G401.6 (cell line): Measurements from ENCODE around the gene EXOC3L4.
"Not testable (repeated sequence)": the region's sequence is repeated elsewhere in the genome, so short reads cannot be mapped to it uniquely, and the experiment has no call there.

ENCODE experiments used
- FAIRE-seq: peaks from 2 replicates; lab custom pipeline; 2012; peaks lifted over from hg19 to GRCh38; lab: Jason Lieb, UNC

EXOC3L4 gene

GRCh38 chr14:103105580-103106150 is 11.1 kb downstream of the EXOC3L4 start:
- FAIRE-seq, result no peak

DNA sequence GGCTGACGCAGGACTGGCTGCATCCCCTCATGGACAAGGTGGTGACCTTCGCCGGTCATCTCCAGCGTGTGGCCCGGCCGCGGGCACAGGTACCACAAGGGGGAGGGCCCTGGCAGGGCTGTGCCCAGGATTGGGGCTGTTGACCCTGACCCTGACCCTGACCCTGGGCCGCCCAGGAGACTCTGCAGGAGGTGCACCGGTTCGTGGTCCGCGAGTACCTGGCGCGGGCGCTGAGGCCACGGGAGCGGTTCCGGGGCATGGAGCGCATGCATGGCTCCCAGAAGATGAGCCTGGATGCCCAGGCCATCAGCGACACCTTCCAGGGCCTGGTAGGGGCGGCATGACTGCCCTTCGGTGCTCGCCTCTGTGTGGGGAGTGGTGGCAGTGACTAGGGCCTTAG is 12.9 kb downstream of the EXOC3L4 start:
- FAIRE-seq, result no peak

DNA sequence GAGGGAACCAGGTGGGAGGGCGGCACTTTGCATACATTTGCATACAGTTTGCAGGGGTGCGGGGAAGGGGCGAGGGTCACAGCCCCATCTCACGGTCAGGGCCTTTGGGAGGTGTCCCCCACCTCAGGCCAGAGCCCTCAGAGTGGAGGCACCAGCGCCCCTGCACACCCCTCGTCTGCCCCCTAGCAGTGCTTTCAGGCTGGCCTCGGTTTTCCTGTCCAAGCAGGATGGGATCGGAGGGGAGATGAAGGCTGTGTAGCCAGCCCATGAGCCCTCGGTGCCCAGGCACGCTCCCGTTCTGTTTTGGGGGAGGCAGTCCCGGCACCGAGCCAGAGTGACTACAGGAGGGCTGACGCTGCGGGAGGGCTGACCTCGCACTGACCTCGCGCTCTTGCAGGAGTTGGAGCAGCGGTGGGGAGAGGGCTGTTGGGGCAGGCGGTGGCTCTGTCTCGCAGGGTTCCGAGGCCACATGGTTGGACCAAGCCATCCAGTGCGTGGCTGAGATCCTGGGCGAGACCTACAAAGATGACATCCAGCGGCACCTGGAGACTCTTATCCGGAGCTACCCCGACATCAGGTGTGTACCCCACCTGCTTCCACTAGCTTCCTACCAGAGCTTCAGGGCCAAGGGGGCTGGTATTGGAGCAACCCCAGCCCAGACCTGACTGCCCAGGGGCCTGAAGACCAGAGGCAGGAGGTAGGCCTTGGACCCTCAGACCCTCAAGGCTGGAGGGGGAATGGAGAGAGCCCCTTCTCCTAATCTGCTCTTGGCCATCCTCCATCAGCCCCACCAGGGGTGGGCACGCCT is 13.6 kb downstream of the EXOC3L4 start:
- no peak for FAIRE-seq

- no peak for FAIRE-seq
These were observed 14.3 kb downstream of the EXOC3L4 start for GRCh38 chr14:103108749-103109207.

- FAIRE-seq, result no peak
These were observed 15.3 kb downstream of the EXOC3L4 start for GRCh38 chr14:103109535-103110441.

- no peak for FAIRE-seq
These were observed 16.2 kb downstream of the EXOC3L4 start for GRCh38 chr14:103110681-103111231.

DNA sequence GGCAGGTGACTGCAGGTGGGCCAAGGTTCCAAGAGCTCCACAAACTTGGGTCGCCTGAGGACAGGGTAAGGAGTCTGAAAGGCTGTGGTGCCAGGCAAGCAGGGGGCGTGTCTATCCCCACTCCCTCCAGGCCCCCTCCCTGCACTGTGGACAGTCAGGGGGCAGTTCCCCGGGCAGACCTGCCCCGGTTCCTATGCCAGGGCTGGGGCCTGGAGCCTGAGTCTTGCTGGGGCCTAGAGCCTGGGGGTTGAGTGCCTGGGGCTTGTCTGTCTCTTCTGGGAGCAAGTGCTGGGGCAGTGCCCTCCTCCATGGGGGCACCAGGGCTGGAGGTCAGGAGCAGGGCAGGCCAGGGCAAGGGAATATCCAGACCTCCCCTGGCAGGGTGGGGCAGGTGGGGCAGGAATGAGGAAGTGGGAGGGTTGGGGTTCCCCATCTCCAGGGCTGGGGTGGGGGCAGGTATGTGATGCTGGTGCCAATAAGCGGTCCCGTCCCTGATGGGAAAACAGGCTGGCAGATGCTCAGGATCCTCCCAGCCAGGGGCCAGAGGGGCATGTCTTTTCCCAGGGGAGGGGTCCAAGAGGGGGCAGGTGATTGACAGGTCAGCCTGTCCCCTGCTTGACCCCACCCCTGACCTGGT is 16.8 kb downstream of the EXOC3L4 start:
- FAIRE-seq, result no peak

DNA sequence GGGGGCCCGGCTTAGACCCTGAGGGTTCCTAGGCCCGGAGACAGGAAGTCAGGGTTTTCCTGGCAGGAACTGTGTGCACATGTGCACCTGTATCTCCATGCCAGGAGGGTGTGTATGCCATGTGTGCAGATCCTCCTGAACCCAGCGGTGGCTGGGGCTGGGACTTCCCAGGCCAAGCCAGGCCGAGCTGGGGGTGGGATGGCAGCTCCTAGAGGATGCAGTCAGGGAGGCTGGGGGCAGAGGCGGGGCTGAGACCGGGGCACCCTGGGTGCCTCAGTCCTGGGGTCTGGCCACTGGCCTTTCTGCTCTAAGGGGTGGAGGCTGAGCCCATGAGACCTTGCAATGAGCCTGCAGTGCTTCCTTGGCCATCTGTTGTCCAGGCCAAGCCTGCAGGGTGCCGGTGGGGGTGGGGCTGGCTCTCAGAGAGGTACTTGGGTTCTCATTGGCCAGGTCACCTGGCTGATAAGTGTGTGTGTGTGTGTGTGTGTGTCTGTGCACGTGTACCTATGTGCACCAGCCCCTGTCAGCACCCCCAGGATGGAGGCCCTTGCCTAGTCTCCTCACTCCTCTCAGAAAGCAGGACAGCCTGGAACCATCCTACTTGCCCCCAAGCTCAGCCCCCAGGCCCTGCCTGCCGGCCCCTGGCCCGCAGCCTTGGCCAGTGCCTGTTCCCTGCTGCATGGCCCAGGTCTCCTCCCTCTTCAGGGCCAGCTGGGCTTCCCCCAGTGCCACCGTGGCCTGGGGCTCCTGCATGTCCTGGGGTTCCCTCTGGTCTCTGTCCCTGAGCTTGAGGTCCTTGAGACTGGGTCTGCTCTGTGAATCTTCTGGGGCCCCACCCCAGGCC is 18.1 kb downstream of the EXOC3L4 start:
- no peak for FAIRE-seq

DNA sequence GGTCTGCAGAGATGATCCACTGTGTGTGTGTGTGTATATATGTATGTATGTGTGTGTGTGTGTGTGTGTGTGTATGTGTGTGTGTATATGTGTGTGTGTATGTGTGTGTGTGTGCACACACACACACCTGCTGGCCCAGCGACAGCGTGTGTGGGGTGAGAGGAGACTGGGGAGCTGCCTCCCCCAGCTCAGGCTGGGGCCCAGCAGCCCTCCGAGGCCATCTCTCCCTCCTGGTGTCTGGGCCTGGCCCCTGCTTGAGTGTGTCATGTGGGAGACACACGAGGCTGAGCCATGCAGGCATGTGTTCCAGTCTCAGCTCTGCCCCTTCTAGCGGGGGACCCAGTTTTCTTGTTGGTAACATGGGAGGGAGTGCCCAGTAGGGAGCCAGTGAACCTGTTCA is 18.8 kb downstream of the EXOC3L4 start:
- no peak for FAIRE-seq

- no peak for FAIRE-seq
These were observed 19.2 kb downstream of the EXOC3L4 start for GRCh38 chr14:103113774-103114173.

DNA sequence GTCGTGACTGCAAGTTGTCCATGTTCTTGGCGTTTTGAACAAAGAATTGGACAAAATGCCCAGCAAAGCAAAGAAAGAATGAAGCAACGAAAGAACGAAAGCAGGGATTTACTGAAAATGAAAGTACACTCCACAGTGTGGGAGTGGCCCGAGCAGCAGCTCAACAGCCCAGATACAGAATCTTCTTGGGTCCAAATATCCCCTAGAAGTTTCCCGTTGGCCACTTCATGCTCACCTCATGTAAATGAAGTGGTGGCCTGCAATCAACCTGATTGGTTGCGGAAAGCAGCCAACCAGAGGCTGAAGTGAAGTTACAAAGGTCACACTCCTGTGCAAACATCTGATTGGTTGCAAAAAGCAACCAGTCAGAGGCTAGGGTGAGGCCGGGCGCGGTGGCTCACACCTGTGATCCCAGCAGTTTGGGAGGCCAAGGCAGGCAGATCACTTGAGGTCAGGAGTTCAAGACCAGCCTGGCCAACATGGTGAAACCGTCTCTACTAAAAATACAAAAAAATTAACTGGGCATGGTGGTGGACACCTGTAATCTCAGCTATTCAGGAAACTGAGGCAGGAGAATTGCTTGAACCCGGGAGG is 20.7 kb downstream of the EXOC3L4 start:
- not testable (repeated sequence) for FAIRE-seq

DNA sequence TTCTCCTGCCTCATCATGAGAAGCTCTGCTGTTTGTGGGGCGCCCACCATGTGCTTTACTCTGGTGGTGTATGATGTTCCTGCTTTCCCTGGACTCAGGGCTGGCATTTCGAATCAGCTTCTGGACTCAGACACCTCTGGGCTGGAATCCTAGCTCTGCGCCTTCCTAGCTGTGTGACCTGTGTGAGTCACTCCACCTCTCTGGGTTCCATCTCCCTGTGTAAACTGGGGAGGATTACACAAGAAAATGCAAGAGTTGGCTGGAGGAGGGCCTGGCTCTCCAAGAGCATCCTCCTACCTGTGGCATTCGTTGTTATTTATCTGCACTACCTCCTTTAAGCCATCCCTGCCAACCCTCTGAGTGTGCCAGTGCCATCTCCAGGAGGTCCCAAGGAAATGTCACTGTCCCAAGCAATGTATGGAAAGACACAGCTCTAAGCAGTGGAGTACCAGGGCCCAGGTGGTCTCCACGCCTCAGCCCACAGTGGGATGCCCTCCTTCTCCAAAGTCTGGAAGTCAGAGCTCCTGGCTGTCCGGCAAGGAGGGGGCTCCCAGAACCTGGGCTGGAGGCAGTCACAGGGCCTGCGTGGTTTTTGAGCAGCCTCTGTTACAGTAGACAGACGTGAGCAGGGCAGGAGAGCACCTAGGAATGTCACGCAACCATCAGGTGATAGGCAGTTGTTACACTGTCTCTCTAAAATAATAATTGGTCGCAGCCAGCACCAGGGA is 21.5 kb downstream of the EXOC3L4 start:
- no peak for FAIRE-seq

- FAIRE-seq, result no peak
These were observed 22.1 kb downstream of the EXOC3L4 start for GRCh38 chr14:103116636-103117035.

- FAIRE-seq, result not testable (repeated sequence)
These were observed 23.0 kb downstream of the EXOC3L4 start for GRCh38 chr14:103117499-103117898.

DNA sequence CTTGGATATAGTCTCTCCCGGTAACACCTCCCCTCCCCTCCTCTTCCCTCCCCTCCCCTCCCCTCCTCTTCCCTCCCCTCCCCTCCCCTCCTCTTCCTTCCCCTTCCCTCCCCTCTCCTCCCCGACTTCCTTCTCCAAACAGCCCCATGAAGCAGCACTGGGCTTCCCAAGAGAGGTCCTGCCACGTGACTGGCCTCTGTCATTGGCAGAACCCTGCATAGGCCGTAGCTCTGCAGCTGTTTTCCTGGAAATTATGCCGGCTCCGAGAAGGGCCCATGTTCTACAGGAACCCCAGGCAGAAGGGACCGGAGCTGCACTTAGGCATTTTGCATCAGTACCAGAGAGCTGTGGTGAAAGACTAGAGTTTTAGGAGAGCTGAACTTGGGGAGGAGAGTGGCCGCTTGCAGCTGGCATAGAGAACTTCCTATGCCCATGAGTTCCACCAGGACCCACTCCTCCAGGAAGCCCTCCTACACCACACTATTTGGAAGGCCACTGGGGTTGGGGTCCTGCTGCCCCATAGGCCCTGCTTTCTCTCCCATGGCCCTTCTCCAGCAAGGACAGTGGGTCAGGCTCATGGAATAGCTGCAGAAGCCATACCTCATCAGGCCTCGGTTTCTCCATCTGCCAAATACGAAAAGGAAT is 23.6 kb downstream of the EXOC3L4 start:
- FAIRE-seq, result no peak

DNA sequence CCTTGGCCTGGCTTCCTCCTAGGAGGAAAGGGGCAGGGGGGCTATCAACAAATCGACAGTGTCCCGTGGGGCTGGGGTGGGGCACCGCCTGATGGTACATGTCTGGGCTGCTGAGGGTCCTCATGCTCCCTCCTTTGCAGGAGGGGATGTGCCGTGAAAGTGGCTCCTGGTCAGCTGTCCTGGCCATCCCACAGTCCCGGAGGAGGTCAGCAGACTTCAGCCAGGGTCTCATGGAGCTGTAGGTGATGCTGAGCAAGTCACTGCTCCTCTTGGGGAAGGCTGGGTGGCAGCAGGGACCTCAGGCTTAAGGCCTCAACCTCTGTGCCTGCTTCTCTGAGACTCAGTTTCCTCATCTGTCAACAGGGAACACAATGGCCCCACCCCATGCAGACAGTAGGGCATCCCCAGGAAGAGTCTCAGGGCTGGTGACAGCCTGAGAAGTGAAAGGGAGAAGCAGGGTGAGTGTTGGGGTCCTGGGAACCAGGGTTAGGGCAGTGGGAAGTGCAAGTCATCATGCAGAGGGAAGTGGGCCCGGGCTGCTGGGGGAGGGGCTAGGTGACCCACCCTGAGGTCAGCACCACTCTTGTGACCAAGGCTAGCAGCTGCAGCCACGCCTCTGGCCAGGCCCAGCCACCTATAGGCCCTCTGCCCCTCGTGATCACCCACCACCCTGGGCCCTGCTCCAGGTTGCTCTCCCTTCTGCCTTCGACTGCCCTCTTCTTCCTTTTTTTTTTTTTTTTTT is 24.3 kb downstream of the EXOC3L4 start:
- FAIRE-seq, result no peak

- not testable (repeated sequence) for FAIRE-seq
These were observed 25.0 kb downstream of the EXOC3L4 start for GRCh38 chr14:103119527-103119926.

DNA sequence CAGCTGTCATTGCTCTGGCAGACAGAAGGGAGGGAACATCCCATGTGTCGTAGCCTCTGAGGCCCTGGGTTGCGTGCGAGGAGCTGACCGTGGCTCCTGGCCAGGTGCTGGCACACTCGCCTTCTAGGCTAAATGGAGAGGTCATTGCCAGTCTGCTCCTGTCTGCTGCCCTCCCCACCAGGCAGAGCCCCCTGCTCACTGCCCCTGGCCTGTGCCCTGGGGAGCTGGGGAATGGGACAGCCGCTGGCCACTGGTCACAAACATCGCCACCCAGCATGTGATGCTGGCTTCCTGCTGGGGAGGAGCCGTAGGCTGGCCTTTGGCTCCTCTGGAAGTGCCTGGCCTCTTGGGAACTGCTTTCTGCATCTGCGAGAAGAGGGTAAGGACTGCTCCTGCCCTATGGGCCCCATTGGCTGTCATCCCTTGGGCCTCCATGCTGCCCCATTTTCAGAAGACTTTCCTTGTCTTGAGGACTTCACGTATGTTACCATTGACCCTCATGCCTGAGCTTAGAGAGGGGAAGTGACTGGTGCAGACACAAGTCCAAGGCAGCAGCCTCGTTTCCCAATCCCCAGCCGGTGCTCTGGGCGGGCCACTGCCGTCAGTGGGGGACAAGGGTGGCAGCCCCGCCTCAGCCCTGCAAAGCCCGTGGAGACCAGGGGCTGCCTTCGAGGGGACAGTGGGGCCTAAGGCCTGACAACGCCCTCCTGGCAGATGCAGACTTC is 26.8 kb downstream of the EXOC3L4 start:
- no peak for FAIRE-seq
